NCI-H2171 (cell line): ENCODE results near the gene CLCF1.
"Not testable (repeated sequence)": the region's sequence is repeated elsewhere in the genome, so short reads cannot be mapped to it uniquely, and the experiment has no call there.

Experiments used
- DNase-seq: peaks from one replicate; lab custom pipeline; 2025; lab: John Stamatoyannopoulos, UW

CLCF1 gene

GRCh38 chr11:67322049-67322448, 51.3 kb downstream of the CLCF1 start:
- no peak for DNase-seq

- DNase-seq = no peak
These were observed 52.0 kb downstream of the CLCF1 start for GRCh38 chr11:67321313-67321871.

- DNase-seq = no peak
These were observed 52.7 kb downstream of the CLCF1 start for GRCh38 chr11:67320691-67321090.

- DNase-seq = no peak
These were observed 53.4 kb downstream of the CLCF1 start for GRCh38 chr11:67320011-67320410.

- not testable (repeated sequence) for DNase-seq
These were observed 54.5 kb downstream of the CLCF1 start for GRCh38 chr11:67318876-67319275.

- DNase-seq = no peak
These were observed 55.4 kb downstream of the CLCF1 start for GRCh38 chr11:67317888-67318555.

- peak; percentile 97 for DNase-seq
These were observed 56.1 kb downstream of the CLCF1 start for GRCh38 chr11:67317205-67317887.

- DNase-seq = no peak
These were observed 56.6 kb downstream of the CLCF1 start for GRCh38 chr11:67316882-67317204.

- no peak for DNase-seq
These were observed 58.0 kb downstream of the CLCF1 start for GRCh38 chr11:67315325-67315909.

GRCh38 chr11:67314218-67314617, 59.2 kb downstream of the CLCF1 start:
- no peak for DNase-seq
